K562 (cell line): Measurements from ENCODE around the gene GRIP1. TPM values are rescaled to one million over a fixed set of nuclear protein-coding genes. Genes with fewer than 3 reads are reported as not detected.

Source experiments
- ATAC-seq: fragments of 200-7000 bp; cut with Tn5 transposase; 3 replicates; pipeline ENCODE4 v1.9.1; 2020; ENCODE audit warnings: moderate library complexity
- BruUV-seq: library from RNA; stranded (reverse); fragments of 400-500 nt; replicated peaks from 2 replicates; lab custom pipeline; 2021; lab: Mats Ljungman, UMichigan
- CTCF ChIA-PET: fragments of 300-600 bp; formaldehyde crosslinking; extraction: SDS; loops from one replicate; lab custom pipeline; 2021; ENCODE audit warnings: low intra/inter-chr PET ratio; lab: Yijun Ruan, JAX
- POLR2A ChIA-PET: fragments of 300-600, 350-650 bp; sonication (Branson Sonifier 250); formaldehyde crosslinking; extraction: SDS; loops from one replicate; lab custom pipeline; 2021; ENCODE audit warnings: antibody characterized with exemption, inconsistent platforms; lab: Yijun Ruan, JAX
- DNase-seq, 4 experiments: peaks; one replicate each; pipeline versions ENCODE4 v3.0.0 to v3.0.0-alpha.2; 2011 to 2018; ENCODE audit warnings: low spot score in 3 of 4, mixed read lengths in 3 of 4; ENCODE audit errors: extremely low read depth in 1 of 4
- FAIRE-seq: peaks from 2 replicates; lab custom pipeline; 2011; peaks lifted over from hg19 to GRCh38; lab: Jason Lieb, UNC
- H2AFZ ChIP-seq: 2 replicates; pipeline ENCODE4 v1.6.0; 2011; ENCODE audit warnings: low read depth, low read length, control low read depth, inconsistent platforms
- H3K27ac ChIP-seq: fragments of 200-600 bp; 3 replicates; pipeline ENCODE4 v1.8.0; 2011; ENCODE audit warnings: low read depth, mild to moderate bottlenecking, control low read depth, inconsistent platforms, low read length, moderate library complexity, mixed read lengths; ENCODE audit errors: extremely low read depth
- H3K27me3 ChIP-seq, 2 experiments: fragments of 300-600 bp in 1 of 2; 2 replicates in 1 of 2; 3 replicates in 1 of 2; pipeline versions ENCODE4 v1.6.0 to v1.8.0; 2011; ENCODE audit warnings: inconsistent platforms in 2 of 2, low read length in 2 of 2, mild to moderate bottlenecking in 1 of 2, mixed read lengths in 1 of 2, moderate library complexity in 1 of 2; ENCODE audit not compliant: control insufficient read depth in 2 of 2, insufficient read depth in 2 of 2
- H3K36me3 ChIP-seq: fragments of 300-600 bp; 3 replicates; pipeline ENCODE4 v1.8.0; 2011; ENCODE audit warnings: mild to moderate bottlenecking, low read length, inconsistent platforms; ENCODE audit not compliant: control insufficient read depth, insufficient read depth
- H3K4me1 ChIP-seq, 2 experiments: fragments of 200-600 bp in 1 of 2; replicated peaks in 1 of 2; 2 replicates in 1 of 2; 3 replicates in 1 of 2; pipeline versions ENCODE4 v1.5.1 to v1.8.0; 2011; ENCODE audit warnings: inconsistent platforms in 2 of 2, low read length in 2 of 2, mild to moderate bottlenecking in 1 of 2, mixed read lengths in 1 of 2, moderate library complexity in 1 of 2; ENCODE audit not compliant: control insufficient read depth in 2 of 2, insufficient read depth in 2 of 2
- H3K4me2 ChIP-seq: 2 replicates; pipeline ENCODE4 v1.6.1; 2011; ENCODE audit warnings: low read length, control low read depth, inconsistent platforms, mixed read lengths; ENCODE audit not compliant: insufficient read depth
- H3K4me3 ChIP-seq: fragments of 200-600 bp; sonication (generic), shearing (Covaris generic); 2 replicates; pipeline ENCODE4 v1.5.1; 2016; ENCODE audit warnings: control low read depth, inconsistent platforms
- H3K79me2 ChIP-seq: fragments of 200-600 bp; 3 replicates; pipeline ENCODE4 v1.8.0; 2011; ENCODE audit warnings: low read length, inconsistent platforms; ENCODE audit not compliant: control insufficient read depth, insufficient read depth
- H3K9ac ChIP-seq, 2 experiments: 2 replicates each; pipeline versions ENCODE4 v1.6.0 to v1.6.1; 2011; ENCODE audit warnings: low read depth in 2 of 2, low read length in 2 of 2, control low read depth in 1 of 2, inconsistent platforms in 1 of 2, mild to moderate bottlenecking in 1 of 2, mixed read lengths in 1 of 2; ENCODE audit not compliant: insufficient read depth in 1 of 2
- H3K9me1 ChIP-seq: one replicate; pipeline ENCODE4 v1.6.0; 2011; ENCODE audit warnings: inconsistent platforms, mild to moderate bottlenecking, low read length, moderate library complexity; ENCODE audit not compliant: control insufficient read depth, insufficient read depth
- H3K9me3 ChIP-seq: replicated peaks from 2 replicates; pipeline ENCODE4 v1.5.1; 2011; ENCODE audit warnings: low read depth, low read length, inconsistent platforms; ENCODE audit not compliant: control insufficient read depth, insufficient read depth
- H4K20me1 ChIP-seq: replicated peaks from 2 replicates; pipeline ENCODE4 v1.6.1; 2011; ENCODE audit warnings: low read length, inconsistent platforms, mixed read lengths; ENCODE audit not compliant: control insufficient read depth, insufficient read depth
- CREM ChIP-seq: IDR thresholded peaks from 2 replicates; pipeline ENCODE4 v1.6.1; 2014; ENCODE audit warnings: antibody characterized with exemption, low read depth
- FOXP4 ChIP-seq: sonication (generic); formaldehyde crosslinking; IDR thresholded peaks from 2 replicates; pipeline ENCODE4 v1.8.0; 2022; ENCODE audit warnings: mild to moderate bottlenecking, missing genetic modification reagents, borderline replicate concordance
- HMGXB4 ChIP-seq: sonication (generic); formaldehyde crosslinking; IDR thresholded peaks from 2 replicates; pipeline ENCODE4 v1.8.1; 2023; ENCODE audit warnings: mild to moderate bottlenecking, missing genetic modification reagents
- RAD21 ChIP-seq, 2 experiments: fragments of 250-450 bp in 1 of 2; fragments of 450-650 bp in 1 of 2; sonication (Bioruptor Pico) in 1 of 2; formaldehyde crosslinking in 1 of 2; IDR thresholded peaks in 1 of 2; conservative IDR thresholded peaks in 1 of 2; 2 replicates each; pipeline versions ENCODE4 v1.4.0 to v1.8.0; 2020 to 2022; ENCODE audit warnings: mild to moderate bottlenecking in 2 of 2, moderate library complexity in 1 of 2
- RUNX1 ChIP-seq: sonication (generic); IDR thresholded peaks from 2 replicates; pipeline ENCODE4 v1.6.1; 2016; ENCODE audit warnings: antibody characterized with exemption, low read depth
- WGBS: fragments of 100-300 bp; shearing (Covaris generic); methylation state at CpG from one replicate; pipeline ENCODE4 v1.1.6; 2016; ENCODE audit warnings: low coverage, mixed read lengths; ENCODE audit not compliant: insufficient coverage; ENCODE audit errors: missing lambda C conversion rate; 5-methylcytosine and 5-hydroxymethylcytosine counted together
- in situ Hi-C: fragments of 300-500 bp; cut with MboI; formaldehyde crosslinking; loops from 4 replicates; pipeline ENCODE4 v1.15.0; 2018; ENCODE audit warnings: inconsistent platforms, mixed read lengths
- intact Hi-C: fragments of 100-400 bp; cut with micrococcal nuclease; formaldehyde crosslinking; loops from 2 replicates; pipeline ENCODE4 v1.14.2; 2022
- polyA plus RNA-seq, 8 experiments: library from polyadenylated mRNA; depleted of rRNA in 4 of 8; stranded (reverse) in 5 of 8; unstranded in 3 of 8; fragments of >200 nt; fragmentation: Nextera tagmentation in 2 of 8; fragmentation: Illumina TruSeq in 1 of 8; extraction: Ambion mirVana in 2 of 8; extraction: Trizol in 1 of 8; gene quantifications; 2 replicates each; pipeline versions ENCODE4 v1.2.1 to v1.2.3, GENCODE V29; 2011 to 2014; ENCODE audit warnings: inconsistent platforms in 1 of 8, missing spikeins in 1 of 8
- total RNA-seq, 7 experiments: library from RNA; depleted of rRNA in 6 of 7; stranded (reverse); fragments of >200 nt in 6 of 7; fragmentation: Illumina TruSeq in 2 of 7; extraction: Trizol in 2 of 7; gene quantifications; 2 replicates each; pipeline versions ENCODE4 v1.2.1 to v1.2.3, GENCODE V29; 2011 to 2021; ENCODE audit warnings: low replicate concordance in 1 of 7
- TF ChIP-seq, protein P1 (sequence below), 2 experiments: IDR thresholded peaks; 2 replicates each; pipeline ENCODE4 v1.6.1; 2012; ENCODE audit warnings: improper control_type of control experiment in 2 of 2, low read depth in 2 of 2, low read length in 2 of 2, borderline replicate concordance in 1 of 2

Gene GRIP1
- total and polyA plus RNA-seq, 9 of the 15 experiments (the other 6 are each of a cell fraction or from before 2014, with no cell fraction given), result 0.28 to 1.2 (median 0.45) TPM

DNA sequence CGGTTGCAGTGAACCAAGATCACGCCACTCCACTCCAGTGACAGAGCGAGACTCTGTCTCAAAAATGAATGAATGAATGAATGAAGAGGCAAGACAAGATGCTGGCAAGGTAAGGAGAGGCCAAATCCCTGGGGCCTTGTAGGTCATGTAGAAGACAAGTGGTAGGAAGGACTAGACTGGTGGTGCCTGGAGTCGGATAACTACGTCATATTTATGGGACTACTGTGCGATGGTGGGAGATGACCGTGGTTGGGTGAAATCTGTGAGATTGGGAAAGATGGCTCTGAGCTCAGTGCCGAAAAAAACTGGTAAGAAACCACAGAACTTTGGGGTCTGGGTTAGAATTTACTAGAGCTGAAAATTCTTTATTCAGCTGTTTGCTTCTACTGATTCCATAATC lies 326.0 kb downstream of the GRIP1 start:
- peak; percentile 60; the same call in 1 of the 3 replicates for ATAC-seq
- ChIA-PET CTCF (no interaction called here), POLR2A (interaction anchor here (0.8 to 1.3 kb wide), 4 partner anchors 9 to 24 kb away, joined by 3 to 4 read pairs (median 3); no protein-coding TSS in a partner anchor)
- no peaks in the 10 kb centered on the region for H4K20me1 ChIP-seq
- H3K9ac ChIP-seq, result no peak overlapping the region
- H3K4me2 ChIP-seq, result no peak overlapping the region
- no peak overlapping the region for H2AFZ ChIP-seq
- intact Hi-C loops, result loop anchor here (10.0 kb wide), 1 partner anchor 332 kb away; no protein-coding TSS in a partner anchor
- in situ Hi-C loops, result no loop called here
- H3K79me2 ChIP-seq, result no peaks in the 10 kb centered on the region
- H3K36me3 ChIP-seq, result no peaks in the 10 kb centered on the region
- H3K27me3 ChIP-seq, result peaks cover 2 to 7% of the 10 kb centered on the region in 2 experiments; a peak in 2 of 5 replicates
- no peak overlapping the region for H3K4me3 ChIP-seq
- TF ChIP-seq CREM, result 0 out of 2 replicates have a peak, but pooled peaks have one; percentile 51
- no peak for TF ChIP-seq FOXP4 (CRISPR knock-in tag)
- no peak overlapping the region for H3K27ac ChIP-seq
- no peaks in the 10 kb centered on the region for H3K9me3 ChIP-seq
- FAIRE-seq, result no peak
- no peak for DNase-seq
- no peaks in the 10 kb centered on the region for H3K4me1 ChIP-seq
- 43% methylated on average over 8 of the region's 8 CpGs for WGBS
- no TSS peak for BruUV-seq
- H3K9me1 ChIP-seq, result no peaks in the 10 kb centered on the region

DNA sequence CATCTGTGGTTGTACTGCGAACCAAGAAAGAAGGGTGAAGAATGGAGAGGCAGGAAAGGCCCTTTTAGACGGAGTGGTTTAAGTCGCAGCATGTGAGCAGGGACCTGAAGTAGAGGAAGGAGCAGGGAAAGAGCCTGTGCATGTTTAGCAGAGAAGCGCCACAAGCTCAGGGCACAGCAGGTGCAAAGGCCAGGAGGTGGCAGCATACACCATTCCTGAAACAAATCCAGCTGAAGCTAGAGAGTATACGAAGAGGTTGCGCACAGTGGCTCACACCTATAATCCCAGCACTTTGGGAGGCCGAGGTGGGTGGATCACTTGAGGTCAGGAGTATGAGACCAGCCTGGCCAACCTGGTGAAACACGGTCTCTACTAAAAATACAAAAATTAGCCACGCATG lies 326.7 kb downstream of the GRIP1 start:
- BruUV-seq, result no TSS peak
- H3K79me2 ChIP-seq, result no peaks in the 10 kb centered on the region
- no peaks in the 10 kb centered on the region for H3K9me3 ChIP-seq
- no peaks in the 10 kb centered on the region for H3K9me1 ChIP-seq
- ChIA-PET CTCF (interaction anchor here (1.0 kb wide), 1 partner anchor 57 kb away, joined by 4 read pairs; no protein-coding TSS in a partner anchor), POLR2A (no interaction called here)
- H4K20me1 ChIP-seq, result no peaks in the 10 kb centered on the region
- no peak overlapping the region for H3K27ac ChIP-seq
- no peak overlapping the region for H3K4me3 ChIP-seq
- H3K4me1 ChIP-seq, result no peaks in the 10 kb centered on the region
- no peak overlapping the region for H3K9ac ChIP-seq
- intact Hi-C loops, result loop anchor here (10.0 kb wide), 1 partner anchor 333 kb away; no protein-coding TSS in a partner anchor
- FAIRE-seq (no peak), DNase-seq (peak in 2 of 4 experiments; percentile 22 to 37), ATAC-seq (peak; percentile 86)
- no peaks in the 10 kb centered on the region for H3K36me3 ChIP-seq
- no peak overlapping the region for H3K4me2 ChIP-seq
- H2AFZ ChIP-seq, result no peak overlapping the region
- peaks cover 2 to 7% of the 10 kb centered on the region in 2 experiments; a peak in 2 of 5 replicates for H3K27me3 ChIP-seq
- in situ Hi-C loops, result no loop called here
- 14% methylated on average over 7 of the region's 9 CpGs for WGBS
- no peak for TF ChIP-seq RUNX1
- TF ChIP-seq RAD21 (CRISPR knock-in tag; conservative IDR thresholded peaks at IDR 0.05 in 1 of 2, IDR thresholded peaks at IDR 0.05 in 1 of 2), result peak in 1 of 2 experiments; percentile 38; a peak in 1 of 4 replicates
- TF ChIP-seq HMGXB4, result no peak
- TF ChIP-seq, protein P1, sequence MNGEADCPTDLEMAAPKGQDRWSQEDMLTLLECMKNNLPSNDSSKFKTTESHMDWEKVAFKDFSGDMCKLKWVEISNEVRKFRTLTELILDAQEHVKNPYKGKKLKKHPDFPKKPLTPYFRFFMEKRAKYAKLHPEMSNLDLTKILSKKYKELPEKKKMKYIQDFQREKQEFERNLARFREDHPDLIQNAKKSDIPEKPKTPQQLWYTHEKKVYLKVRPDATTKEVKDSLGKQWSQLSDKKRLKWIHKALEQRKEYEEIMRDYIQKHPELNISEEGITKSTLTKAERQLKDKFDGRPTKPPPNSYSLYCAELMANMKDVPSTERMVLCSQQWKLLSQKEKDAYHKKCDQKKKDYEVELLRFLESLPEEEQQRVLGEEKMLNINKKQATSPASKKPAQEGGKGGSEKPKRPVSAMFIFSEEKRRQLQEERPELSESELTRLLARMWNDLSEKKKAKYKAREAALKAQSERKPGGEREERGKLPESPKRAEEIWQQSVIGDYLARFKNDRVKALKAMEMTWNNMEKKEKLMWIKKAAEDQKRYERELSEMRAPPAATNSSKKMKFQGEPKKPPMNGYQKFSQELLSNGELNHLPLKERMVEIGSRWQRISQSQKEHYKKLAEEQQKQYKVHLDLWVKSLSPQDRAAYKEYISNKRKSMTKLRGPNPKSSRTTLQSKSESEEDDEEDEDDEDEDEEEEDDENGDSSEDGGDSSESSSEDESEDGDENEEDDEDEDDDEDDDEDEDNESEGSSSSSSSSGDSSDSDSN (IDR thresholded peaks at IDR 0.05; ENCODE audit: borderline replicate concordance in 1 of 2, low read depth in 2 of 2, low read length in 2 of 2), result no peak
